HG03175 (cell line): ENCODE measurements around the gene GPX1.
"Not testable (repeated sequence)": the region's sequence is repeated elsewhere in the genome, so short reads cannot be mapped to it uniquely, and the experiment has no call there.

ENCODE experiments used
- ATAC-seq: cut with Tn5 transposase; IDR thresholded peaks from one replicate; pipeline ENCODE4 v1.9.1; 2021; ENCODE audit warnings: mild to moderate bottlenecking, moderate library complexity; ENCODE audit not compliant: unreplicated experiment

Gene GPX1

GRCh38 chr3:49358884-49359225, 702 bp upstream of the GPX1 start:
- peak; percentile 7 for ATAC-seq

- ATAC-seq: peak; percentile 1
Measured at GRCh38 chr3:49357443-49358216, 523 bp downstream of the GPX1 start.

GRCh38 chr3:49357095-49357442, 1.1 kb downstream of the GPX1 start:
- ATAC-seq: not testable (repeated sequence)

GRCh38 chr3:49352890-49353421, 5.2 kb downstream of the GPX1 start:
- ATAC-seq: no peak

- ATAC-seq: no peak
Measured at GRCh38 chr3:49352281-49352680, 5.9 kb downstream of the GPX1 start.

- no peak for ATAC-seq
Measured at GRCh38 chr3:49351521-49352011, 6.6 kb downstream of the GPX1 start.

GRCh38 chr3:49349348-49350114, 8.6 kb downstream of the GPX1 start:
- ATAC-seq: no peak

- not testable (repeated sequence) for ATAC-seq
Measured at GRCh38 chr3:49348361-49348760, 9.8 kb downstream of the GPX1 start.

GRCh38 chr3:49346797-49347251, 11.3 kb downstream of the GPX1 start:
- ATAC-seq: no peak

- ATAC-seq: no peak
Measured at GRCh38 chr3:49343163-49343562, 15.0 kb downstream of the GPX1 start.

GRCh38 chr3:49341996-49342395, 16.2 kb downstream of the GPX1 start:
- no peak for ATAC-seq

GRCh38 chr3:49339941-49340800, 18.0 kb downstream of the GPX1 start, which contains the start of gene USP4:
Gene USP4 (minus strand): TSS chr3:49340053. CDS start chr3:49340024, 29 bp downstream.
- peak; percentile 86 for ATAC-seq

GRCh38 chr3:49339581-49339940, 18.6 kb downstream of the GPX1 start:
- no peak for ATAC-seq

- no peak for ATAC-seq
Measured at GRCh38 chr3:49333916-49334633, 24.1 kb downstream of the GPX1 start.

- no peak for ATAC-seq
Measured at GRCh38 chr3:49333091-49333490, 25.1 kb downstream of the GPX1 start.

GRCh38 chr3:49329186-49329585, 29.0 kb downstream of the GPX1 start:
- no peak for ATAC-seq

GRCh38 chr3:49328350-49328749, 29.8 kb downstream of the GPX1 start:
- not testable (repeated sequence) for ATAC-seq

GRCh38 chr3:49327485-49327884, 30.7 kb downstream of the GPX1 start:
- ATAC-seq: no peak

- ATAC-seq: no peak
Measured at GRCh38 chr3:49324768-49325167, 33.4 kb downstream of the GPX1 start.
